Measurements from ENCODE around the gene KCNH8.
"Not testable (repeated sequence)": the region's sequence is repeated elsewhere in the genome, so short reads cannot be mapped to it uniquely, and the experiment has no call there.

The KCNH8 gene

DNA sequence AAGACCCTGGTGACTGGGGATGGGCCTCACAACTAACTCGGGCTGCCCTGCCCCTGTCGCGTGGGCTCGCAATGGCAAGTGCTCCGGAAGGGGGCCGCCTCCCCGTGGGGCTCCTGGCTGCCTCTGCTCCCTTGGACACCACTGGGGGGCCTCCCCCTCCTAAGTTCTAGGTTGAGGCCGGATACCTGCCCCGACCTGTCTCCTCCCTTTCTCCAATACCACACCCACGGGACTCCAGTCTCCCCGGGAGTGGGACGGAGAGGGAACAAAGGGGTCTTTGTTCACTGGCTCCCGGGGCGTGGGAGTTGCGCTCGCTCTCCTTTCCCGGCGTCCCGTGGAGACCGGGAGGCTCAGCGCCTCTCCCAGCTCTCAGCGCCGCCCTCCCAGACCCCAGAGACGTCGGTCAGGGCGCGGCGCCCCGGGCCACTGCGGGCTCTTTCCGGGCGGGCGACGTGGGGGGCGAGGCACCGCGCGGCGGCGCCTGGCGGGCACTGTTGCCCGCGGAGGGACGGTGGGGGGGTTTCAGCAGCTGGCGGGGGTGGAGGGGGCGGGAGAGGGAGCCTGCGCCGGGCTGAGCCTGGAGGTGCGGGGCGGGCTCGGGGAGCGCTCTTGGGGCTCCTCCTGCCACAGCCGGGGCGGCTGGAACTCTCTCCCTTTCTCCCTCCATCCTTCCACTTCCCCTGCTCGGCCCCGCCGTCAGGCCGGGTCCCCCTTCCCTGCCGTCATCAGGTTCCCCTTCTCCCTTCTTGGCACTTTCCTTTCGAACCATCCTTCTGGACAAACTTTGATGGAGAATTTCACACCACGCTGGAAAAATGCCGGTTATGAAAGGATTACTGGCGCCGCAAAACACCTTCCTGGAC is at the start of gene KCNH8:
Gene KCNH8, plus strand, starts transcription at position 606 of the 863 bp plus-strand sequence. Its CDS starts 210 bp downstream, at position 816.
- DNase-seq (ENCODE audit: low read depth): no peak
- H3K4me3 ChIP-seq (ENCODE audit: control insufficient read depth, low read depth, low read length): peak within 1 kb of the TSS; percentile 47
- TF ChIP-seq, protein P1, sequence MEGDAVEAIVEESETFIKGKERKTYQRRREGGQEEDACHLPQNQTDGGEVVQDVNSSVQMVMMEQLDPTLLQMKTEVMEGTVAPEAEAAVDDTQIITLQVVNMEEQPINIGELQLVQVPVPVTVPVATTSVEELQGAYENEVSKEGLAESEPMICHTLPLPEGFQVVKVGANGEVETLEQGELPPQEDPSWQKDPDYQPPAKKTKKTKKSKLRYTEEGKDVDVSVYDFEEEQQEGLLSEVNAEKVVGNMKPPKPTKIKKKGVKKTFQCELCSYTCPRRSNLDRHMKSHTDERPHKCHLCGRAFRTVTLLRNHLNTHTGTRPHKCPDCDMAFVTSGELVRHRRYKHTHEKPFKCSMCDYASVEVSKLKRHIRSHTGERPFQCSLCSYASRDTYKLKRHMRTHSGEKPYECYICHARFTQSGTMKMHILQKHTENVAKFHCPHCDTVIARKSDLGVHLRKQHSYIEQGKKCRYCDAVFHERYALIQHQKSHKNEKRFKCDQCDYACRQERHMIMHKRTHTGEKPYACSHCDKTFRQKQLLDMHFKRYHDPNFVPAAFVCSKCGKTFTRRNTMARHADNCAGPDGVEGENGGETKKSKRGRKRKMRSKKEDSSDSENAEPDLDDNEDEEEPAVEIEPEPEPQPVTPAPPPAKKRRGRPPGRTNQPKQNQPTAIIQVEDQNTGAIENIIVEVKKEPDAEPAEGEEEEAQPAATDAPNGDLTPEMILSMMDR (conservative IDR thresholded peaks at IDR 0.05; ENCODE audit: control insufficient read depth, insufficient read depth, low read depth, low read length): no peak

- DNase-seq (ENCODE audit: low read depth); H3K4me3 ChIP-seq (ENCODE audit: control insufficient read depth, low read depth, low read length): not testable (repeated sequence)
Measured at GRCh38 chr3:19102654-19103290, 45.5 kb upstream of the KCNH8 start.

- TF ChIP-seq, protein P1 (conservative IDR thresholded peaks at IDR 0.05; ENCODE audit: control insufficient read depth, insufficient read depth, low read depth, low read length): no peak
- no peak overlapping the region for H3K4me3 ChIP-seq (ENCODE audit: control insufficient read depth, low read depth, low read length)
- no peak for DNase-seq (ENCODE audit: low read depth)
Measured at GRCh38 chr3:19103510-19103909, 44.8 kb upstream of the KCNH8 start.

- DNase-seq (ENCODE audit: low read depth): no peak
- TF ChIP-seq, protein P1 (conservative IDR thresholded peaks at IDR 0.05; ENCODE audit: control insufficient read depth, insufficient read depth, low read depth, low read length): no peak
- no peak overlapping the region for H3K4me3 ChIP-seq (ENCODE audit: control insufficient read depth, low read depth, low read length)
Measured at GRCh38 chr3:19104459-19104858, 43.9 kb upstream of the KCNH8 start.

GRCh38 chr3:19105826-19106225 is 42.5 kb upstream of the KCNH8 start:
- DNase-seq (ENCODE audit: low read depth): no peak
- H3K4me3 ChIP-seq (ENCODE audit: control insufficient read depth, low read depth, low read length): no peak overlapping the region
- TF ChIP-seq, protein P1 (conservative IDR thresholded peaks at IDR 0.05; ENCODE audit: control insufficient read depth, insufficient read depth, low read depth, low read length): no peak

DNA sequence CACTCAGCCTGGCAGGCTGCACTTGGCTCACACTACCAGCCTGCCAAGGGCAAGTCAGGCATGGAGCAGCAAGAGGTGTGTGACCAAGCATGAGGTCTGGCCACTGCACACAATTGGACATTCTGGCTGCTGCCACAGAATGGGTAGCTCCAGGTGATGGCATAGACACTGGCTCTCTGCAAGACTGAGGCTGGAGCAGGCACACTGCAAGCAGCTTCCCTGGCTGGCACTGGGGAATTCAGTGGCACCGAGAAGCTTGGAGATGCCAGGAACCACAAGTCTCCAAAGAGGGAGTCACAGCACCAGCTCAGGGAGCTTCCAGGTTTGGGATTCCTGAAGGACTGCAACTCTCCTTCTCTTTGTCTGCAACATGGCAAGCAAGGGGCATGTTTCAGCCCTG is 42.0 kb upstream of the KCNH8 start:
- no peak for DNase-seq (ENCODE audit: low read depth)
- H3K4me3 ChIP-seq (ENCODE audit: control insufficient read depth, low read depth, low read length): no peak overlapping the region
- TF ChIP-seq, protein P1 (conservative IDR thresholded peaks at IDR 0.05; ENCODE audit: control insufficient read depth, insufficient read depth, low read depth, low read length): no peak

GRCh38 chr3:19107719-19108118 is 40.6 kb upstream of the KCNH8 start:
- no peak overlapping the region for H3K4me3 ChIP-seq (ENCODE audit: control insufficient read depth, low read depth, low read length)
- TF ChIP-seq, protein P1 (conservative IDR thresholded peaks at IDR 0.05; ENCODE audit: control insufficient read depth, insufficient read depth, low read depth, low read length): no peak
- DNase-seq (ENCODE audit: low read depth): no peak

Measured in fibroblast of mammary gland (primary cell).